OCI-LY7 (cell line): ENCODE data around the gene AADACL4.

Experiments used
- EZH2phosphoT487 ChIP-seq: fragments of 200-600 bp; sonication (generic); IDR thresholded peaks from 2 replicates; pipeline ENCODE4 v1.6.1; 2018; ENCODE audit warnings: low read depth, borderline replicate concordance, mild to moderate bottlenecking, mixed run types, antibody characterized with exemption, low read length, moderate library complexity, mixed read lengths
- TF ChIP-seq, protein P1 (sequence below): fragments of 200-600 bp; sonication (generic); conservative IDR thresholded peaks from 2 replicates; pipeline ENCODE4 v1.5.1; 2014; ENCODE audit warnings: mild to moderate bottlenecking, antibody characterized with exemption, low read length, moderate library complexity, mixed read lengths

DNA sequence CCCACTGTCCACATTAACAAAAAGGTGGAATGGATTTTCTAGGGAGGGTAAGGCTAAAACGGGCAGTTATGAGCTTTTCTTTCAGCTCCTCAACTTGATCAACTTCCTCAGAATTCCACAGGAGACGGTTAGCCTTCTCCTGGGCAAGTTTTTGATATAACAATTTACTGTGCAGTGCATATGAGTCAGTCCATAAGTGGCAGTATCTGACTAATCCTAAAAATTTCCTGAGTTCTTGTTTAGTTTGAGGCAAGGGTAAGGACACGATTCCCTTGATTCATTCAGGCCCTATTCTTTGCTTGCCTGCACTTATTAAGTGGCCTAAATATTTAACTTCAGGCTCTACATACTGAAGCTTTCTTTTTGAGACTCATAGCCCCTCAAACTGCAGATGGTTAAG lies 65.8 kb downstream of the AADACL4 start:
- TF ChIP-seq, protein P1, sequence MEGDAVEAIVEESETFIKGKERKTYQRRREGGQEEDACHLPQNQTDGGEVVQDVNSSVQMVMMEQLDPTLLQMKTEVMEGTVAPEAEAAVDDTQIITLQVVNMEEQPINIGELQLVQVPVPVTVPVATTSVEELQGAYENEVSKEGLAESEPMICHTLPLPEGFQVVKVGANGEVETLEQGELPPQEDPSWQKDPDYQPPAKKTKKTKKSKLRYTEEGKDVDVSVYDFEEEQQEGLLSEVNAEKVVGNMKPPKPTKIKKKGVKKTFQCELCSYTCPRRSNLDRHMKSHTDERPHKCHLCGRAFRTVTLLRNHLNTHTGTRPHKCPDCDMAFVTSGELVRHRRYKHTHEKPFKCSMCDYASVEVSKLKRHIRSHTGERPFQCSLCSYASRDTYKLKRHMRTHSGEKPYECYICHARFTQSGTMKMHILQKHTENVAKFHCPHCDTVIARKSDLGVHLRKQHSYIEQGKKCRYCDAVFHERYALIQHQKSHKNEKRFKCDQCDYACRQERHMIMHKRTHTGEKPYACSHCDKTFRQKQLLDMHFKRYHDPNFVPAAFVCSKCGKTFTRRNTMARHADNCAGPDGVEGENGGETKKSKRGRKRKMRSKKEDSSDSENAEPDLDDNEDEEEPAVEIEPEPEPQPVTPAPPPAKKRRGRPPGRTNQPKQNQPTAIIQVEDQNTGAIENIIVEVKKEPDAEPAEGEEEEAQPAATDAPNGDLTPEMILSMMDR = no peak
- TF ChIP-seq EZH2phosphoT487 = no peak
